OCI-LY7 (cell line): ENCODE data around the gene ATP8B3.

ENCODE experiments used
- EZH2phosphoT487 ChIP-seq: fragments of 200-600 bp; sonication (generic); IDR thresholded peaks from 2 replicates; pipeline ENCODE4 v1.6.1; 2018; ENCODE audit warnings: low read depth, borderline replicate concordance, mild to moderate bottlenecking, mixed run types, antibody characterized with exemption, low read length, moderate library complexity, mixed read lengths
- TF ChIP-seq, protein P1 (sequence below): fragments of 200-600 bp; sonication (generic); conservative IDR thresholded peaks from 2 replicates; pipeline ENCODE4 v1.5.1; 2014; ENCODE audit warnings: mild to moderate bottlenecking, antibody characterized with exemption, low read length, moderate library complexity, mixed read lengths

DNA sequence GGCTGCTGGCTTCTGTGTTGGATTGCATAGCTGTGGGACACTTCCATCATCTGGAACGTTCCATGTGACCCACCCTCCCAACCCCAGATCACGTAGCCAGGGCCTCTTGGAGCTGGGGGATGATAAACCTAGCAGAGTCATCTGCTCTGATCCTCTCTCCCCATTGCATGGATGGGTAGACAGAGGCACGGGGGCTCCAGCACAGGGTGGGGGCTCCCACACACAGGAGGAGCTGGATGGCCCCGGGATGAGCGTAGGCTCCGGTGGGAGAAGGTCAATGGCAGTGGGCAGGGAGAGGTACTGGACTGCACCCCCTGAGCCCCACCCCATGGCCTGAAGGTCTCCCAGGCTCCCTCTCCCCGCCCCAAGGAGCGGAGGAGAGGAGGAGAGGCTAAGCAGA lies 25.4 kb downstream of the ATP8B3 start:
- TF ChIP-seq, protein P1, sequence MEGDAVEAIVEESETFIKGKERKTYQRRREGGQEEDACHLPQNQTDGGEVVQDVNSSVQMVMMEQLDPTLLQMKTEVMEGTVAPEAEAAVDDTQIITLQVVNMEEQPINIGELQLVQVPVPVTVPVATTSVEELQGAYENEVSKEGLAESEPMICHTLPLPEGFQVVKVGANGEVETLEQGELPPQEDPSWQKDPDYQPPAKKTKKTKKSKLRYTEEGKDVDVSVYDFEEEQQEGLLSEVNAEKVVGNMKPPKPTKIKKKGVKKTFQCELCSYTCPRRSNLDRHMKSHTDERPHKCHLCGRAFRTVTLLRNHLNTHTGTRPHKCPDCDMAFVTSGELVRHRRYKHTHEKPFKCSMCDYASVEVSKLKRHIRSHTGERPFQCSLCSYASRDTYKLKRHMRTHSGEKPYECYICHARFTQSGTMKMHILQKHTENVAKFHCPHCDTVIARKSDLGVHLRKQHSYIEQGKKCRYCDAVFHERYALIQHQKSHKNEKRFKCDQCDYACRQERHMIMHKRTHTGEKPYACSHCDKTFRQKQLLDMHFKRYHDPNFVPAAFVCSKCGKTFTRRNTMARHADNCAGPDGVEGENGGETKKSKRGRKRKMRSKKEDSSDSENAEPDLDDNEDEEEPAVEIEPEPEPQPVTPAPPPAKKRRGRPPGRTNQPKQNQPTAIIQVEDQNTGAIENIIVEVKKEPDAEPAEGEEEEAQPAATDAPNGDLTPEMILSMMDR = no peak
- no peak for TF ChIP-seq EZH2phosphoT487
